ENCODE results near the gene PLCG2.

The PLCG2 gene

GRCh38 chr16:81795193-81795592, 16.1 kb downstream of the PLCG2 start (continued):
- no peak for TF ChIP-seq BACH2 (CRISPR knock-in tag; IDR thresholded peaks at IDR 0.05; ENCODE audit: borderline replicate concordance)

- ATAC-seq = no peak
- no peak for TF ChIP-seq ISL1 (CRISPR knock-in tag; IDR thresholded peaks at IDR 0.05)
These were observed 16.9 kb downstream of the PLCG2 start for GRCh38 chr16:81796035-81796434.

- ATAC-seq = no peak
- no peak for TF ChIP-seq ARNTL (CRISPR knock-in tag; IDR thresholded peaks at IDR 0.05; ENCODE audit: borderline replicate concordance, low read depth)
- no peak for TF ChIP-seq ZFP3 (CRISPR knock-in tag; IDR thresholded peaks at IDR 0.05)
- no peak for TF ChIP-seq PPARA (CRISPR knock-in tag; IDR thresholded peaks at IDR 0.05; ENCODE audit: borderline replicate concordance)
- no peak for TF ChIP-seq TSHZ2 (CRISPR knock-in tag; IDR thresholded peaks at IDR 0.05)
- TF ChIP-seq TCF4 (CRISPR knock-in tag; IDR thresholded peaks at IDR 0.05; ENCODE audit: borderline replicate concordance) = no peak
- no peak for TF ChIP-seq ZFP30 (CRISPR knock-in tag; IDR thresholded peaks at IDR 0.05)
- no peak for TF ChIP-seq POU6F1 (CRISPR knock-in tag; IDR thresholded peaks at IDR 0.05; ENCODE audit: borderline replicate concordance, low read depth)
- no peak for TF ChIP-seq BACH2 (CRISPR knock-in tag; IDR thresholded peaks at IDR 0.05; ENCODE audit: borderline replicate concordance)
- no peak for TF ChIP-seq OSR1 (CRISPR knock-in tag; IDR thresholded peaks at IDR 0.05)
- no peak for TF ChIP-seq CSRNP3 (CRISPR knock-in tag; IDR thresholded peaks at IDR 0.05)
- TF ChIP-seq ESRRG (CRISPR knock-in tag; IDR thresholded peaks at IDR 0.05) = no peak
- no peak for TF ChIP-seq SNAI2 (CRISPR knock-in tag; IDR thresholded peaks at IDR 0.05)
- TF ChIP-seq TOX (CRISPR knock-in tag; IDR thresholded peaks at IDR 0.05; ENCODE audit: borderline replicate concordance) = no peak
- no peak for TF ChIP-seq ZNF565 (CRISPR knock-in tag; conservative IDR thresholded peaks at IDR 0.05; ENCODE audit: low read depth)
- no peak for TF ChIP-seq ZNF8 (CRISPR knock-in tag; IDR thresholded peaks at IDR 0.05)
These were observed 17.7 kb downstream of the PLCG2 start for GRCh38 chr16:81796583-81797346.

- no peak for ATAC-seq
- no peak for TF ChIP-seq ZFP3 (CRISPR knock-in tag; IDR thresholded peaks at IDR 0.05)
- TF ChIP-seq TOX (CRISPR knock-in tag; IDR thresholded peaks at IDR 0.05; ENCODE audit: borderline replicate concordance) = no peak
- TF ChIP-seq GLIS3 (CRISPR knock-in tag; IDR thresholded peaks at IDR 0.05) = no peak
- no peak for TF ChIP-seq TSHZ2 (CRISPR knock-in tag; IDR thresholded peaks at IDR 0.05)
- TF ChIP-seq RARB (CRISPR knock-in tag; IDR thresholded peaks at IDR 0.05) = no peak
- no peak for TF ChIP-seq CSDC2 (CRISPR knock-in tag; IDR thresholded peaks at IDR 0.05)
- no peak for TF ChIP-seq TCF4 (CRISPR knock-in tag; IDR thresholded peaks at IDR 0.05; ENCODE audit: borderline replicate concordance)
- no peak for TF ChIP-seq ZNF70 (CRISPR knock-in tag; IDR thresholded peaks at IDR 0.05)
- no peak for TF ChIP-seq ZNF8 (CRISPR knock-in tag; IDR thresholded peaks at IDR 0.05)
- TF ChIP-seq ZNF565 (CRISPR knock-in tag; conservative IDR thresholded peaks at IDR 0.05; ENCODE audit: low read depth) = no peak
- TF ChIP-seq CSRNP3 (CRISPR knock-in tag; IDR thresholded peaks at IDR 0.05) = no peak
- no peak for TF ChIP-seq ESRRG (CRISPR knock-in tag; IDR thresholded peaks at IDR 0.05)
- no peak for TF ChIP-seq ISL1 (CRISPR knock-in tag; IDR thresholded peaks at IDR 0.05)
- TF ChIP-seq ARNTL (CRISPR knock-in tag; IDR thresholded peaks at IDR 0.05; ENCODE audit: borderline replicate concordance, low read depth) = no peak
- no peak for TF ChIP-seq SNAI2 (CRISPR knock-in tag; IDR thresholded peaks at IDR 0.05)
- TF ChIP-seq PATZ1 (CRISPR knock-in tag; IDR thresholded peaks at IDR 0.05; ENCODE audit: borderline replicate concordance) = no peak
These were observed 18.4 kb downstream of the PLCG2 start for GRCh38 chr16:81797443-81797842.
